Panc1 (cell line): ENCODE measurements around the gene TMC4.
"Not testable (repeated sequence)": the region's sequence is repeated elsewhere in the genome, so short reads cannot be mapped to it uniquely, and the experiment has no call there.

Source experiments
- CTCF ChIP-seq: fragments of 450-650 bp; IDR thresholded peaks from 2 replicates; pipeline ENCODE4 v1.5.1; 2017; ENCODE audit warnings: mild to moderate bottlenecking
- POLR2AphosphoS5 ChIP-seq: IDR thresholded peaks from 2 replicates; pipeline ENCODE4 v1.6.1; 2012; ENCODE audit warnings: mild to moderate bottlenecking, low read depth, low read length, moderate library complexity

GRCh38 chr19:54171736-54172431 is 1.1 kb downstream of the TMC4 start:
- TF ChIP-seq POLR2AphosphoS5, CTCF: not testable (repeated sequence)
